Activated T-helper 9 cell treated with anti-CD3 and anti-CD28 coated beads, Interleukin-2, amount 50 U/mL, for 16 hours (primary cell): ENCODE data around the gene ALG8.
A peak's percentile ranks its signal among the peaks of the same experiment; 100 is the strongest.
"Not testable (repeated sequence)": the region's sequence is repeated elsewhere in the genome, so short reads cannot be mapped to it uniquely, and the experiment has no call there.

Source experiments
- DNase-seq: peaks from one replicate; pipeline ENCODE4 v3.0.0-alpha.2; 2020; ENCODE audit warnings: low read depth

The ALG8 gene

DNA sequence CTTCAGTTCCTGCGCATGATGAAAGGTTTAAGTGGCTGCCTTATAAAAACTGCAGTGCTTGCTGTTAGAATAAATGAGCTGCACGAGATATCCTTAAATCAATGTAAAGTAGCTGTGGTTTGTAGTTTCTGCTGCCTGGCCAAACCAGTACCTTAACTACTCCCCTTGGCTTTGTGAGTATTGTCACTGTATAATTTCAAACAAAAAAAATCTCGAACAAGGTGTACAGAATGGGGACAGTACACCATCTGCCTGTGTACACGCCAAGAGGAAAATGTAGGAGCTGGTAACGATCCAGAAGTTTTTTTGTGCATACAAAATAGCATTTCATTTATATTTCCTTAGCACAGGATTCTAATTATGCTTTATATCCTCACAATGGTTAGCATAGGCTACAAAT is 39.2 kb downstream of the ALG8 start:
- no peak for DNase-seq

DNA sequence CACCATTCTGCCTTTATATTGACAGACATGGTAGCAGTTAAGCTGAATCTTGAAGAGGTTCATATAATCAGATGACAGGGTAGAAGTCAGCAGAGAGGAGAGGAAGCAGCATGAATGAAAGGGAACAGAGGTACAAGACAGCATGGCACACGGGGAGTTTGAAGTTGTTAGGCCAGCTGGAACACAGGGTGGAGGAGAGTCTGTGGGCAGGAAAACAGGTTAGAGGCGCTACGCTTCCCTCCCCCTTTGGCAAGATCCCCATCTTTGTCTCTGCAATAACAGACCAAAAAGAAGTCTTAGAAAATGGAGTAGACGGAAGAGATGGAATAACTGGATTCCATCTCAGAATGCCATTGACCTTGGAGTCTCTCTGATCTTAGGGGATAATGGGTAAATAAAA is 39.8 kb downstream of the ALG8 start:
- no peak for DNase-seq

GRCh38 chr11:78097666-78098385 is 41.6 kb downstream of the ALG8 start:
- DNase-seq = no peak

- DNase-seq = no peak
Measured at GRCh38 chr11:78094250-78094649, 45.2 kb downstream of the ALG8 start.

GRCh38 chr11:78086521-78087074 is 52.8 kb downstream of the ALG8 start:
- not testable (repeated sequence) for DNase-seq

- no peak for DNase-seq
Measured at GRCh38 chr11:78085972-78086371, 53.5 kb downstream of the ALG8 start.

DNA sequence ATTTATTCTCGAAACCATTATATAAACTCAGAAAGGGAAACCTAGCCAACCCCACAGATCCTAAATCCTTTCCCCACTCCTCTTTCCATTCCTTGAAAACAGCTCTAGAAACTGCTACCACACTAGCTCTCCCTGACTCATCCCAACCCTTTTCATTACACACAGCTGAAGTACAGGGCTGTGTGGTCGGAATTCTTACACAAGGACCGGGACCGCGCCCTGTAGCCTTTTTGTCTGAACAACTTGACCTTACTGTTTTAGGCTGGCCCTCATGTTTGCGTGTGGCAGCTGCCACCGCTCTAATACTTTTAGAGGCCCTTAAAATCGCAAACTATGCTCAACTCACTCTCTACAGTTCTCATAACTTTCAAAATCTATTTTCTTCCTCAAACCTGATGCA is 54.9 kb downstream of the ALG8 start:
- DNase-seq = not testable (repeated sequence)

DNA sequence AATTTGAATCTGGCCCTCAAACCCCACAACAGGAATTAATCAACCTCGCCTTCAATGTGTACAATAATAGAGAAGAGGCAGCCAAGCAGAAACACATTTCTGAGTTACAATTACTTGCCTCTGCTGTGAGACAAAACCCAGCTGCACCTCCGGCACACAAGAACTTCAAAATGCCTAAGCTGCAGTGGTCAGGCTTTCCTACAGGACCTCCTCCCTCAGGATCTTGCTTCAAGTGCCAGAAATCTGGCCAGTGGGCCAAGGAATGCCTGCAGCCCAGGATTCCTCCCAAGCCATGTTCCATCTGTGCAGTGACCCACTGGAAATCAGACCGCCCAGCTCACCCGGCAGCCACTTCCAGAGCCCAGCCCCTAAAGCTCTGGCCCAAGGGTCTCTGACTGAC is 56.4 kb downstream of the ALG8 start:
- DNase-seq = no peak

DNA sequence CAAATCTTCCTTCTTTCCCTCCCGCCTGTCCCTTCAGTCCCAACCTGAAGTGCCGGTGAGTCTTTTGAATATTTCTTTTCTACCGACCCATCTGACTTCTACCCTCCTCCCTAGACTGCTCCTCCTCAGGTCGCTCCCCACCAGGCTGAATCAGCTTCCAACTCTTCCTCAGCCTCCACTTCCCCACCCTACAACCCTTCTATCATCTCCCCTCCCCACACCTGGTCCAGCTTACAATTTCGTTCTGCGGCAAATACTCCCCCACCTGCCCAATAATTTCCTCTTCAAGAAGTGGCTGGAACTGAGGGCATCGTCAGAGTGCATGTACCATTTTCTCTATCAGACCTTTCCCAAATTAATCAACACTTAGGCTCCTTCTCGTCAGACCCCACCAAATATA is 57.3 kb downstream of the ALG8 start:
- DNase-seq = no peak

GRCh38 chr11:78081583-78081982 is 57.8 kb downstream of the ALG8 start:
- DNase-seq = no peak

DNA sequence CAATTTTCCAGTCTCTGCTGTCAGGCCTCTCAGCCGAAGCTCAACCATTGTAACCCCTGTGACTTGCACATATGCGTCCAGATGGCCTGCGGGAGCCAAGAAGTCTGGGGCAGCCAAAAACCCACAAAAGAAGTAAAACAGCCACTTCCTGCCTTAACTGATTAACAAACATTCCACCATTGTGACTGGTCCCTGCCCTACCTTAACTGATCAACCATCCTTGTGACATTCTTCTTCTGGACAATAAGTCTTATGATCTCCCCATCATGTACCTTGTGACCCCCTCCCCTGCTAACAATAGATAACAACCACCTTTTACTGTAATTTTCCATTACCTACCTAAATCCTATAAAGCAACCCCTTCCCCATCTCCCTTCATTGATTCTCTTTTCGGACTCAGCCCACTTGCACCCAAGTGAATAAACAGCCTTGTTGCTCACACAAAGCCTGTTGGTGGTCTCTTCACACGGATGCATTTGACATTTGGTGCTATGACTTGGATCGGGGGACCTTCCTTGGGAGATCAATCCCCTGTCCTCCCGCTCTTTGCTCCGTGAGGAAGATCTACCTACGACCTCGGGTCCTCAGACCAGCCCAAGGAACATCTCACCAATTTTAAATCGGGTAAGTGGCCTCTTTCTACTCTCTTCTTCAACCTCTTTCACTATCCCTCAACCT is 58.5 kb downstream of the ALG8 start:
- DNase-seq = no peak

DNA sequence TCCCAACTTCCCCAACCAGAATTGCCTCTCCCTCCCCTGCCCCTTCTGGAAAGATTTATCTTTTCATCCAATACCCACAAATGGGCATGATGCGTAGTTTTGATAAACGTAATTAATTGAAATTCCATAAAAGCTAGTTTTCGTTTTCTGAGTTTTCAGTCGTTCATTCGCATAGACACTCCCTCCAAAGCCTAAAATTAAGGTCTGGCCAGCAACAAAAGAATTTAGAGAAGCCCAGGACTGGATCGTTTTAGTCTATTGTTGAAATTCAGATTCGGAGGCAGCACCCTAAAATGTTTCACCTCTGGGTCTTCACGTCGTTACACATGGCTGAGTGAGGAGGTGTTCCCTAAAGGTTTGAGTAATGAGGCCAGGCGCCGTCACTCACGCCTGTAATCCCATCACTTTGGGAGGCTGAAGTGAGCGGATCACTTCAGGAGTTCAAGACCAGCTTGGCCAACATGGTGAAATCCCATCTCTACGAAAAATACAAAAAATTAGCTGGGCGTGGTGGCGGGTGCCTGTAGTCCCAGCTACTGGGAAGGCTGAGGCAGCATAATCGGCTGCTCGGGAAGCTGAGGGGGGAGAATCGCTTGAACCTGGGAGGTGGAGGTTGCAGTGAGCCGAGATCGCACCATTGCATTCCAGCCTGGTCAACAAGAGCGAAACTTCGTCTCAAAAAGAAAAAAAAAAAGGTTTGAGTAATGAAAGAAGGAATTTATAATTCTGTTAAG is 59.2 kb downstream of the ALG8 start:
- no peak for DNase-seq

DNA sequence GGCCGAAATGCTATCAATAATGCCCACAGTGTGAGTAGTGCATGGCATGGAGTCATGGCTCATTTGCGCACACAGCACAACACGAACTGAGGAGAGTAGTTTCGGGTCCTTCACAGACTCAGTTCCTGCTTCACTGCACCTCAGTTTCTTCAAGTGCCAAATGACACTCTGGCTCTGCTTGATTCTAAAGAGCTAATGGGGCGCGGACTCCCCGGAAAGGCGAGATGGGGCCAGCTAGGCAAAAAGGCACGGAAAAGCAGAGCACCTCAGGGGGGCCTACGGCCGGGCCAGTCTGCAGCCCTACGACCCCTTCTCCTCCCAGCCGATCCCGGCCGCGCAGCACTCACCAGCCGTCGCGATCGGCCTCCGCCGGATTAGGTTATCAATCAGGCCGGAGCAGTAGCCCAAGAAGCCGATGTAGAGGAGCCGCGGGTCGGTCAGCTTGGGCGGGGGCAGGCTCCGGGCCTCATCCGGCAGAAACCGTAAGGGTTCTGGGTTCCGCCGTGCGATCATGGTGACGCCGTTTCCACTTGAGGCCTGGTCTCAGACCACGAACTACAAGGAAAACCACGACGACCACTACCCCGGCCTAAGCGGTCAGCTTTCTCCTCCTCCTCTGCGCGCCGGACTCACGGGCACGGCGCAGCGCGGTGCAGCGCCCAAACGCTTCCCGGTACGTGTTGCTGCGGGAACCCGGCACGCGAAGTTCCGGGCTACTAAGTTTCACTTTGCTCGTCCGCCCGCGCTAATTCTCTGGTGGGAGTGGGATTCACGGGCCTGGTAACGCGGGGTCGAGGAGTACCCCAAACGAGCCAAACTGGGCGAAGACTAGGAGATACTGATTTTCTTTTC is 60.0 kb downstream of the ALG8 start, which contains the start of gene NDUFC2:
NDUFC2 (minus strand) TSS at position 631 of the 852 bp plus-strand sequence; CDS start at position 513, 118 bp downstream.
- DNase-seq = peak; percentile 51

GRCh38 chr11:78078218-78079167 is 60.9 kb downstream of the ALG8 start:
- DNase-seq = no peak

GRCh38 chr11:78077592-78077991 is 61.8 kb downstream of the ALG8 start:
- DNase-seq = not testable (repeated sequence)

DNA sequence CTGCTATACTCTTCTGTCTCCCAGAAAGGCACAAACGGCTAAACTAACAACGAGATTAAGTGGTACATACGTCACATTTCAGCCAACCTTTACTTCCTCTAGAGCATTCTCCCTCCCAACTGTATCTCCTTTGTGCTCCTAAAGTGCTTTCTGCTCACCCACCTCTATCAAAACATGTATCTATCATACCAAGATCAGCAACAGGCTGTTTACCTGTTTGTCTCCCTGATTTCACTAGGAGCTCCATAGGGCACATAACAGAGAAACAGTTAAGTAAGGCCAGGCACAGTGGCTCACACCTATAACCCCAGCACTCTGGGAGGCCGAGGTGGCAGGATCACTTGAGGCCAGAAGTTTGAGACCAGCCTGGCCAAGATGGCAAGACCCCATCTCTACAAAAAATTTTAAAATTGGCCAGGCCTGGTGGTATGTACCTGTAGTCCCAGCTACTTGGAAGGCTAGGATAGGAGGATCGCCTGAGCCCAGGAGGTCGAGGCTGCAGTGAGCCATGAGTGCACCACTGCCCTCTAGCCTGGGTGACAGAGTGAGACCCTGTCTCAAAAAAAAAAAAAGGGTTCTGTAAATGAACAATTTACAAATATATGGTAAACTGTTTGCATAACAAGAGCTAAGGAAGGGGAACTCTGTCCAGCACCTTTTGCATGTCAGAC is 62.6 kb downstream of the ALG8 start:
- no peak for DNase-seq

- DNase-seq = no peak
Measured at GRCh38 chr11:78074756-78075155, 64.7 kb downstream of the ALG8 start.

GRCh38 chr11:78072455-78072854 is 67.0 kb downstream of the ALG8 start:
- no peak for DNase-seq

- no peak for DNase-seq
Measured at GRCh38 chr11:78071717-78072116, 67.7 kb downstream of the ALG8 start.

DNA sequence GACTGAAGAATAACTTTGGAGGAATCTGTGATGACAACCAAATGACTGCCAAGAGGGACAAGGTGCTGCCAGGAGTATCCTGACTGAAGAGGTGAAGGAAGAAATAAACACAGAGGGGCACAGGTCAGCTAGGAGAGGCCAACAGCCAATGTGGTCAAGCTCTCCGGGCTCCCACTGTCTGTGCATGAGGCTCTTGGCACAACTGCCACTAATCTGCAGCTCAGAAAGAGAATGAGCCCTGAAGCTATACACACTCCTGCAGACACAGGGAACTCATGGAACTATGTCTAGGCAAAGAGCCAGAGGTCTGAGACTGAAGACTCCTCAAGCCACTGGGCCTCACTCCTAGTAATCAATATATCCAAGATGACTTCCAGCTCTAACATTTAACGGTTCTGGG is 68.8 kb downstream of the ALG8 start:
- DNase-seq = no peak
